MV-4-11 (cell line): ENCODE results near the gene BATF2.
"Not testable (repeated sequence)": the region's sequence is repeated elsewhere in the genome, so short reads cannot be mapped to it uniquely, and the experiment has no call there.

Experiments
- DNase-seq: peaks from one replicate; lab custom pipeline; 2025; lab: John Stamatoyannopoulos, UW

BATF2 gene

GRCh38 chr11:65013130-65013887, 16.5 kb upstream of the BATF2 start:
- DNase-seq: peak; percentile 91

- no peak for DNase-seq
Measured at GRCh38 chr11:65008873-65009272, 12.1 kb upstream of the BATF2 start.

- no peak for DNase-seq
Measured at GRCh38 chr11:65008016-65008415, 11.2 kb upstream of the BATF2 start.

- not testable (repeated sequence) for DNase-seq
Measured at GRCh38 chr11:65003968-65004367, 7.2 kb upstream of the BATF2 start.

GRCh38 chr11:65003282-65003681, 6.5 kb upstream of the BATF2 start:
- DNase-seq: no peak

GRCh38 chr11:65002706-65003105, 5.9 kb upstream of the BATF2 start:
- DNase-seq: no peak

GRCh38 chr11:64999478-64999877, 2.7 kb upstream of the BATF2 start:
- no peak for DNase-seq

GRCh38 chr11:64998690-64999431, 2.1 kb upstream of the BATF2 start:
- DNase-seq: no peak

GRCh38 chr11:64998141-64998540, 1.4 kb upstream of the BATF2 start:
- DNase-seq: no peak

GRCh38 chr11:64996327-64996709, 453 bp downstream of the BATF2 start:
- no peak for DNase-seq

- no peak for DNase-seq
Measured at GRCh38 chr11:64994318-64994717, 2.5 kb downstream of the BATF2 start.

GRCh38 chr11:64990222-64990923, 6.4 kb downstream of the BATF2 start:
- peak; percentile 31 for DNase-seq

- DNase-seq: no peak
Measured at GRCh38 chr11:64989416-64989815, 7.4 kb downstream of the BATF2 start.

- DNase-seq: no peak
Measured at GRCh38 chr11:64987998-64988854, 8.5 kb downstream of the BATF2 start.

GRCh38 chr11:64983339-64983738, 13.4 kb downstream of the BATF2 start:
- not testable (repeated sequence) for DNase-seq

- no peak for DNase-seq
Measured at GRCh38 chr11:64976651-64977050, 20.1 kb downstream of the BATF2 start.

GRCh38 chr11:64974124-64974523, 22.6 kb downstream of the BATF2 start:
- no peak for DNase-seq

GRCh38 chr11:64971421-64972233, 25.1 kb downstream of the BATF2 start, which contains the start of gene MAJIN:
Gene MAJIN (minus strand): TSS chr11:64972108. CDS start chr11:64959405, 12,703 bp downstream.
- peak; percentile 53 for DNase-seq

- no peak for DNase-seq
Measured at GRCh38 chr11:64970731-64971151, 26.0 kb downstream of the BATF2 start.

GRCh38 chr11:64969209-64969608, 27.6 kb downstream of the BATF2 start:
- DNase-seq: peak; percentile 25

- DNase-seq: no peak
Measured at GRCh38 chr11:64967375-64967774, 29.4 kb downstream of the BATF2 start.
